Measurements from ENCODE around the gene ACSL6.

DNA sequence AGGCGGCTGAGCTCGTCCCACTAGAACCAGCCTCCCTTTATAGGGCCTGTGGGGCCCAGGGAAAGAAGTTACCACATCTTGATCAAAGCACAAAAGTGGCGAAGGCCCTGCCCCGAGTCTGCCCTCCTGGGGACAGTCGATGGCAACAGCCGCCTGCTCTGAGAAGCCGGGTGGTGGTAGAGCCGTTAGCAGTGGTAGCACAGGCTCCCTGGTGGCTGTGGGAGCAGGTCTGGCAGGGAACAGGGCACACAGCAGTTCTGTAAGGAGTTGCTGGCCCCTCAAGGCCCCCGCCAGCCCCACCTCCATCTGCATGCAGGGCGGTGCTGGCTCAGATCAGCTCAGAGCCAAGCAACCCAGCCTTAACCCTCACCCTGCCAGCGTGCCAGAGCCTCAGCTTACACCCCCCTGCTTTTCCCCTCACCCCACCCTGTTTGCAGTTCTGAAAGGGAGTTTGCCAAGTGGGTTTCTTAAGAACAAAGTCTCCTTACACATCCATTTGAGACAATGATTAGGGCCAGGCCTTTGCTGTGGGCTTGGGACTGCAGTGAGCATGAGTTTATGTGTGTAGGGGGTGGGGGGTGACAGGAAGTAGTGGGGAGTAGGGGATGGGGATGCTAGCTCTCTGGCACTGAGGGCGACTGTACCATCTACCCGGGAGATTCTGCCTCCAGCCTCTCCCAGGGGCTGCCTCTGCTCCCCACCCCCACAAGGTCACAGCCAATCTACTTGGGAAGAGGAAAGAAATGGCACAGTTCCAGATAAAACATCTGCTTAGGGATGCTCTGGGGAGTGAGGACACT is 11.8 kb downstream of the ACSL6 start:
- no peak for TF ChIP-seq CTCF (IDR thresholded peaks at IDR 0.05)
- TF ChIP-seq POLR2A (IDR thresholded peaks at IDR 0.05) = no peak
- no peak for TF ChIP-seq EP300 (IDR thresholded peaks at IDR 0.05)
- TF ChIP-seq POLR2AphosphoS5 (IDR thresholded peaks at IDR 0.05) = no peak
